D341Med (cell line): ENCODE measurements around the gene NFIX.
A peak's percentile ranks its signal among the peaks of the same experiment; 100 is the strongest.

ENCODE experiments used
- DNase-seq: peaks from one replicate; pipeline ENCODE4 v3.0.0; 2012; ENCODE audit warnings: low spot score

Gene NFIX

GRCh38 chr19:13037161-13037560 is 41.9 kb downstream of the NFIX start:
- DNase-seq = no peak

GRCh38 chr19:13037731-13038130 is 42.5 kb downstream of the NFIX start:
- no peak for DNase-seq

GRCh38 chr19:13038306-13039210 is 43.3 kb downstream of the NFIX start:
- DNase-seq = no peak

GRCh38 chr19:13039211-13039789 is 44.0 kb downstream of the NFIX start:
- no peak for DNase-seq

- no peak for DNase-seq
These were observed 45.1 kb downstream of the NFIX start for GRCh38 chr19:13040232-13040947.

GRCh38 chr19:13040948-13041292 is 45.6 kb downstream of the NFIX start:
- DNase-seq = no peak

GRCh38 chr19:13042443-13043130 is 47.3 kb downstream of the NFIX start:
- DNase-seq = no peak

GRCh38 chr19:13043285-13043684 is 48.0 kb downstream of the NFIX start:
- DNase-seq = no peak

GRCh38 chr19:13044231-13044836 is 49.1 kb downstream of the NFIX start:
- no peak for DNase-seq

- DNase-seq = no peak
These were observed 50.5 kb downstream of the NFIX start for GRCh38 chr19:13045812-13046211.

GRCh38 chr19:13047374-13047773 is 52.1 kb downstream of the NFIX start:
- no peak for DNase-seq

GRCh38 chr19:13050274-13050673 is 55.0 kb downstream of the NFIX start:
- DNase-seq = no peak

- peak; percentile 86 for DNase-seq
These were observed 56.4 kb downstream of the NFIX start for GRCh38 chr19:13051557-13052165.

- DNase-seq = no peak
These were observed 57.3 kb downstream of the NFIX start for GRCh38 chr19:13052447-13053175.

- DNase-seq = no peak
These were observed 58.0 kb downstream of the NFIX start for GRCh38 chr19:13053238-13053637.

GRCh38 chr19:13053761-13054625 is 58.7 kb downstream of the NFIX start:
- DNase-seq = no peak

GRCh38 chr19:13054626-13055212 is 59.4 kb downstream of the NFIX start:
- no peak for DNase-seq

- no peak for DNase-seq
These were observed 60.2 kb downstream of the NFIX start for GRCh38 chr19:13055213-13056051.
